ENCODE data around the gene HOXB1.

The HOXB1 gene

DNA sequence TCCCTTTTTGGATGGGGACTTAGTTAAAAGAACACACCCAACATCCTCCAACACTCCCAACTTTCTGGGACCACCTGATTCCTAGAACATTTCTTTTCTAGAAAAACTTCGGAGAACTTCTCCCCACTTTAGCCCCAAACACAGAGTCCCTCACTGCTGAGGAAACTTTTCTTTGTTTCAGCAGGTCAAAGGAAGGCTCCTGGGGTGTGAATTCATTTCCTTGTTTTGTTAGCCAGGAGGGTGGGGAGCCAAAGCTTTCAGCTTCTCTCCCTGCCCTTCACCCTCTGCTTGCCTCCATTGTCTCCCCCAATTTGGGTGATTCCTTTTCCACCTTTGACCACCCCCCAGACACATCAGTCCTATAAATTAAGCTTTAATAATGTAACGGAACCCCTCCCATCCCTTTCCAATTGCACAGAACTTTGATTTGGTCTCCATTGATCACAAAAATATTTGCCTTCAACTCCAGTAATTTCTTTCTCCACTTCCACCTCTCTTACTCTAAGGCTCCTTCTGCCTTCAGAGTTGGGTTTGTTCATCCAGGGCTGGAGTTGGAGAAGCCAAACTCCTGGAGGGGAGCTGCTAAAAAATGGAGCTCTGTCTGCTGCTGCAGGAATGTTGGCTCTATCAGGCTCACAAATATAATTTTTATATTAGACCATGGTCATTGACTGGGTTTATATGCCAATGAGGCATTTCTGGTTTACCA, 37.0 kb upstream of the HOXB1 start:
- peak overlapping the region; percentile 82 for H3K4me3 ChIP-seq (ENCODE audit: low read depth, low read length)

DNA sequence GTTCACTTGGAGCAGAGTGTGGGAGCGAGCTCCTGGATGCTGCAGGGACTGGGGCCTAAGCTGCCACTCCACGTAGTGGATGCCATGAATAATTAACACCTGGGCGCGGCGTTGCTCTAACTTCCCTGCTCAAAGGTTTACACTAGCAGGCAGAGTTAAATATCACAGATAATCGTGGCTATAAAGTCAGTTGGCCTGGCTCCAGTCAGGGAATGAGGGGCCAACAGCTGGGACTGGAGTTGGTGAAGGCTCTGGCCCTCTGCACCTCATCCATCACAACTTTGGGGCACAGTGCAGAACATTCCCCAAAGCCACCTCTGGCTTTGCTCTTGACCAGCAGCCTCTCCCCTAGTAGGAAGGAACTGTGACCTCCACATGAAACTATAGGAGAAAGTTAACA, 36.4 kb upstream of the HOXB1 start:
- TF ChIP-seq, protein P1, sequence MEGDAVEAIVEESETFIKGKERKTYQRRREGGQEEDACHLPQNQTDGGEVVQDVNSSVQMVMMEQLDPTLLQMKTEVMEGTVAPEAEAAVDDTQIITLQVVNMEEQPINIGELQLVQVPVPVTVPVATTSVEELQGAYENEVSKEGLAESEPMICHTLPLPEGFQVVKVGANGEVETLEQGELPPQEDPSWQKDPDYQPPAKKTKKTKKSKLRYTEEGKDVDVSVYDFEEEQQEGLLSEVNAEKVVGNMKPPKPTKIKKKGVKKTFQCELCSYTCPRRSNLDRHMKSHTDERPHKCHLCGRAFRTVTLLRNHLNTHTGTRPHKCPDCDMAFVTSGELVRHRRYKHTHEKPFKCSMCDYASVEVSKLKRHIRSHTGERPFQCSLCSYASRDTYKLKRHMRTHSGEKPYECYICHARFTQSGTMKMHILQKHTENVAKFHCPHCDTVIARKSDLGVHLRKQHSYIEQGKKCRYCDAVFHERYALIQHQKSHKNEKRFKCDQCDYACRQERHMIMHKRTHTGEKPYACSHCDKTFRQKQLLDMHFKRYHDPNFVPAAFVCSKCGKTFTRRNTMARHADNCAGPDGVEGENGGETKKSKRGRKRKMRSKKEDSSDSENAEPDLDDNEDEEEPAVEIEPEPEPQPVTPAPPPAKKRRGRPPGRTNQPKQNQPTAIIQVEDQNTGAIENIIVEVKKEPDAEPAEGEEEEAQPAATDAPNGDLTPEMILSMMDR (IDR thresholded peaks at IDR 0.05; ENCODE audit: low read depth, low read length, missing control alignments) = no peak
- in situ Hi-C loops (cut with HindIII; ENCODE audit: low sequenced_read_pairs) = no loop called here
- no peak for DNase-seq (ENCODE audit: low read depth)

More for the DNA sequence above, 37.0 kb upstream of the HOXB1 start:
- no peak for DNase-seq (ENCODE audit: low read depth)
- TF ChIP-seq, protein P1 (IDR thresholded peaks at IDR 0.05; ENCODE audit: low read depth, low read length, missing control alignments) = no peak
- in situ Hi-C loops (cut with HindIII; ENCODE audit: low sequenced_read_pairs) = no loop called here

DNA sequence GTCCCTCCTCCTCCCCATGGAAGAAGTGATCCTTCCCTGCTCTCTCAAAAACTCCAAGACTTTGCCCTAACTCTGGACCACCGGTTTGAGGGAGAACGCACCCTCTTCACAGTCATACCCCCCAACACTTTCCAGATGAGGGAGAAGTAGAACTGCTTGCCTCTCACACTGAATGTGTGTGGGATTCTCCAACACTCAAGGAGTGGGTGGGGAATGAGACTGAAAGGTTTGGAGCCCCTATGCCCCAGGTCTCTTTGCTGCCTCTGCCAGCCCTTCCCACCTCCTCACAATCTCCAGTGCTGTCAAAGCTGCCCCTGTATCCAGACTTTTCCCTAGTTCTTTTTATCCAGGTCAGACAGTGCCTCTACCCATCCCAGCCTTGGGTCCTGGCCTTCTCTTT, 35.9 kb upstream of the HOXB1 start:
- TF ChIP-seq, protein P1 (IDR thresholded peaks at IDR 0.05; ENCODE audit: low read depth, low read length, missing control alignments) = no peak
- in situ Hi-C loops (cut with HindIII; ENCODE audit: low sequenced_read_pairs) = no loop called here
- peak overlapping the region; percentile 82 for H3K4me3 ChIP-seq (ENCODE audit: low read depth, low read length)
- DNase-seq (ENCODE audit: low read depth) = no peak

More for the DNA sequence above, 36.4 kb upstream of the HOXB1 start:
- H3K4me3 ChIP-seq (ENCODE audit: low read depth, low read length) = peak overlapping the region; percentile 82

DNA sequence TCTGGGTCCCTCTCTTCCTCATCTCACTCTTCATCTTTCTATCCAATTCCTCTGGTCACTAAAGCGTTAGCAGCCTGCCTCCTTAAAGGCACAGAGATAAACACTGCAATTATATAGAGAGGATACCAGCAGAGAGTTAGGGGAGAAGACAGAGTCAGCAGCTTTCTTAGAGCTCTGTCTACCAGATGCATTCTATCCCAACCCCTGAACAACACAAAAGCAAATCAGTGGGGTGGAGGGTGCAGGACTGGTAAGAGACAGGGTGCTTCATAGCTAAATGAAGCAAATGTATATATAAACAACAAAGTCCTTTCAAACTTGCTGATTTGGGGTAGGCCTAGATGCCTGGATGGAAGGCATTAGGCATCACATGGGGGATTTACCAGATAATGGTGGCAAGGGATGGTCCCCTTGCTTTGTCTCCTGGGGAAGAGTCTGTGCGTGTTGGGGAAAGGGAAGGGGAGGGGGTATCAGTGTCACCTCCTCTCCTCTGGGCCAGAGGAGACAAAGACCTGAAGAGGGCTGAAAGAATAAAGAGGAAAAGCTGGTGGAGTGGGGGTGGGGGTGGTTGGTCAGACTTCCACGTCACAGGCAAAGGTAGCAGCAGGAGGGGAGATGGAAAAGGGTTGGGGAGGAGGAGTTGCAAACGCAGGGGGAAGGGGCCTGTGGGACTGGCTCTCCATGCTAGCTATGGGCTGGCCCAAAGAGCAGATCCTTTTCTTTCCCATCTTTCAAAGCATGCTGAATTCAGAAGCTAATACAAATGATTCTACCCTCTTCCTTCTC, 35.3 kb upstream of the HOXB1 start:
- no peak for DNase-seq (ENCODE audit: low read depth)
- TF ChIP-seq, protein P1 (IDR thresholded peaks at IDR 0.05; ENCODE audit: low read depth, low read length, missing control alignments) = no peak
- in situ Hi-C loops (cut with HindIII; ENCODE audit: low sequenced_read_pairs) = no loop called here
- peak overlapping the region; percentile 82 for H3K4me3 ChIP-seq (ENCODE audit: low read depth, low read length)

DNA sequence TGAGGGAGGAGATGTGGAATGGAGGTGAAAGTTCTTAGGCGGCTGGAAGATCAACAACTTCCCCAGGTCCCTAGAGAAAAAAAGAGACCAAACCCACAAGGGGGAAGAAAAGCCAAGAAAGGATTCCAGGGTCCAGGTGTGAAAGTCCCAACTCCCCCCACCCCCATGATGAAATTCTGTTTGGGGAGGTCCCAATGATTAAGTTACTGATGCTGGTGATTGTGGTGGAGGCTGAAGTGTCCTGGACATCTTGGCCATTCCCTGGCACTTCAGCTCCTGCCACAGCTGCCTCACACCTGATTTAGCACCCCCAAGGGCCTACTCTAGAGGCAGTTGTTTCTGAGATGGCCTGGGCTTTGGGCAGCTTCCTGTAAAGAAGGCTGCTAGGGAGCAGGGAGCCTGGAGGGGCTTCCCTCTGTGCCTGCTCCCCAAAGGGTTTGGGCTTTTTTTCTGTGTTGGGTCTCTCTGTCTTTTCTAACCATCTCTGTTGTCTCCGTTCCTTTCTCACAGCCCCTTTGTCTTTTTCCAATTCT, 34.3 kb upstream of the HOXB1 start:
- peak overlapping the region; percentile 82 for H3K4me3 ChIP-seq (ENCODE audit: low read depth, low read length)
- DNase-seq (ENCODE audit: low read depth) = no peak
- TF ChIP-seq, protein P1 (IDR thresholded peaks at IDR 0.05; ENCODE audit: low read depth, low read length, missing control alignments) = no peak
- in situ Hi-C loops (cut with HindIII; ENCODE audit: low sequenced_read_pairs) = no loop called here

DNA sequence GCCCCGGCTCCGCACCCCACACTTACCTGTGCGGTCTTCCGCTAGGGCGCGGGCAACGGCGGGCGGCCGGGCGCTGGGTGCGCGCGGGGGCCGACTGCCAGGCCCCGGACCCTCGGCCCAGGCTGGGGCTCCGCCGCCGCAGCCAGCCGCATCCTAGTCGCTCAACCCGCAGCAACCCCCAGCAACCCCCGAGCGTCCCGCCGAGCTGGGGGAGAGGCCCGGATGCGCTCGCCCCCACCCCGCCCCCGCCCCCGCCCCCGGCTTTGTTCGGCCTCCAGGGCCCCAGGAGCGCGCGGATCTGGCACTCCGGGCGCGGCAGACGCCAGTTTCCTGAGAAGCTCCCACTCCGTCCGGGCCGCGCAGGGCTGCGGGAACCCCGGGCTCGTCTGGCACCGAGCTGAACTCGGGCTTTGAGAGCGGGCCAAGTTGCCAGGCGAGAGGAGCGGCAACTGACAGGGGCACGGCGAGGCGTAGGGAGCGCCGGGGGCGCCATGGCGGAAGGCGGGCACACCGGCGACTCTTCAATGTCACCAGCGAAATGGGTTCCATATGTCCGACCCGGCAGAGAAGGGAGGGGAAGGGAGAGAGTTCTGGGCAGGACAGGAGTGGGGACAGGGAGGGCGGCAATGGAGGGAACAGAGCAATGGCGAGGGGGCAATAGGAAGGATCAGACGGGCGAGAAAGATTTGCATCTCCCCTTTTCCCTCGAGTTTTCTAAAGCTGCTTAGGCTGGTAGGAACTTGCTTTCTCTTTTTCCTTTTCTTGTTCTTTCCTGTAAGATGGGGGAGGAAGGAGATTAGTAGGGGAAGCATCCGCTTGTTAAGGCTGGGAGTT, 33.6 kb upstream of the HOXB1 start:
- in situ Hi-C loops (cut with HindIII; ENCODE audit: low sequenced_read_pairs) = no loop called here
- DNase-seq (ENCODE audit: low read depth) = no peak
- peak overlapping the region; percentile 82 for H3K4me3 ChIP-seq (ENCODE audit: low read depth, low read length)
- TF ChIP-seq, protein P1 (IDR thresholded peaks at IDR 0.05; ENCODE audit: low read depth, low read length, missing control alignments) = no peak
